AG10803 (cell line): ENCODE results near the gene SLC27A4.

Experiments
- DNase-seq: peaks from one replicate; pipeline ENCODE4 v3.0.0; 2010; ENCODE audit warnings: low read depth
- H3K4me3 ChIP-seq: 2 replicates; pipeline ENCODE4 v1.5.1; 2011; ENCODE audit warnings: mild to moderate bottlenecking, low read length, control low read depth
- TF ChIP-seq, protein P1 (sequence below): conservative IDR thresholded peaks from 2 replicates; pipeline ENCODE4 v1.5.1; 2011; ENCODE audit warnings: mild to moderate bottlenecking, low read length, control low read depth, inconsistent platforms

Gene SLC27A4

GRCh38 chr9:128362774-128363173 is 22.4 kb downstream of the SLC27A4 start:
- no peak overlapping the region for H3K4me3 ChIP-seq
- TF ChIP-seq, protein P1, sequence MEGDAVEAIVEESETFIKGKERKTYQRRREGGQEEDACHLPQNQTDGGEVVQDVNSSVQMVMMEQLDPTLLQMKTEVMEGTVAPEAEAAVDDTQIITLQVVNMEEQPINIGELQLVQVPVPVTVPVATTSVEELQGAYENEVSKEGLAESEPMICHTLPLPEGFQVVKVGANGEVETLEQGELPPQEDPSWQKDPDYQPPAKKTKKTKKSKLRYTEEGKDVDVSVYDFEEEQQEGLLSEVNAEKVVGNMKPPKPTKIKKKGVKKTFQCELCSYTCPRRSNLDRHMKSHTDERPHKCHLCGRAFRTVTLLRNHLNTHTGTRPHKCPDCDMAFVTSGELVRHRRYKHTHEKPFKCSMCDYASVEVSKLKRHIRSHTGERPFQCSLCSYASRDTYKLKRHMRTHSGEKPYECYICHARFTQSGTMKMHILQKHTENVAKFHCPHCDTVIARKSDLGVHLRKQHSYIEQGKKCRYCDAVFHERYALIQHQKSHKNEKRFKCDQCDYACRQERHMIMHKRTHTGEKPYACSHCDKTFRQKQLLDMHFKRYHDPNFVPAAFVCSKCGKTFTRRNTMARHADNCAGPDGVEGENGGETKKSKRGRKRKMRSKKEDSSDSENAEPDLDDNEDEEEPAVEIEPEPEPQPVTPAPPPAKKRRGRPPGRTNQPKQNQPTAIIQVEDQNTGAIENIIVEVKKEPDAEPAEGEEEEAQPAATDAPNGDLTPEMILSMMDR = no peak
- DNase-seq = no peak

GRCh38 chr9:128365525-128365924 is 25.2 kb downstream of the SLC27A4 start:
- TF ChIP-seq, protein P1 = no peak
- no peak overlapping the region for H3K4me3 ChIP-seq
- DNase-seq = no peak

DNA sequence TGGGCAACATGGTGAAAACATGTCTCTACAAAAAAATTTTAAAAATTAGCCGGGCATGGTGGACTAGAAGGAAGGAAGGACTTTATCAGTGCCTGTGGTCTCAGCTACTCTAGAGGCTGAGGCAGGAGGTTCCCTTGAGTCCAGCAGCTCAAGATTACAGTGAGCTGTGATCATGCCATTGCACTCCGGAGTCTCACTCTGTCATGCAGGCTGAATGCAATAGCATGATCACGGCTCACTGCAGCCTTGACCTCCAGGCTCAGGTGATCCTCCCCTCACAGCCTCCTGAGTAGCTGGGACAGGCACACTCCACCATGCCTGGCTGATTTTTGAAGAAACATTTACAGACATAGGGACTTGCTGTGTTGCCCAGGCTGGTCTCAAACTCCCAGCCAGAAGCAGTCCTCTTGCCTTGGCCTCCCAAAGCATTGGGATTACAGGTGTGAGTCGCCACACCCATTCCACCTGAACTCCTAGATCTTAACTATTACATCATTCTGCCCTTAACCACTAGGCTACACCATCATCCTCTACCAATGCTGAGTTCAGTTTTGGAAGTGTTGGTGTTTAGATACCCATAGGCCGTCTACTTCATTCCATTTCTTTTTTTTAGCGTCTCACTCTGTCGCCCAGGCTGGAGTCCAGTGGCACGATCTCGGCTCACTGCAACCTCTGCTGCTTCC is 28.8 kb downstream of the SLC27A4 start:
- H3K4me3 ChIP-seq = no peak overlapping the region
- TF ChIP-seq, protein P1 = no peak

DNA sequence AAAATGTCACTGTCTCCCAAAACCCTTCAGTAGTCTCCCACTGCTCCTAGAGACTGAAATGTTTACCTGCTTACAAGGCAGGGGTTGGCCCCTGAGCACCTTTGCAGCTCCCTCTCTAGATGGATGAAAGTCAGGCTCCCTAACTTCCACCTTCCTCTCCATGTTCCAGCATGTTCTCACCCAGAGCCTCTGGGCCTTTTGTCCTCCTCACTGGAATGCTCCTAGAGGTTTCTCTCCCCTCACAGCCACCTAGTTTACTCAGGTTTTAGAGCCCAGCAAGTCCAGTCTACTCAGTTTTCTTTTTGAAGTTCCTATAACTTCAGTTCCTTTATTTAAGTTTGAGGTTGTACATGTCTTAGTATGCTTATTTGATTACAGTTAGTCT is 30.0 kb downstream of the SLC27A4 start:
- no peak for DNase-seq
- TF ChIP-seq, protein P1 = no peak
- H3K4me3 ChIP-seq = peak overlapping the region; percentile 99

More for the DNA sequence above, 28.8 kb downstream of the SLC27A4 start:
- no peak for DNase-seq

DNA sequence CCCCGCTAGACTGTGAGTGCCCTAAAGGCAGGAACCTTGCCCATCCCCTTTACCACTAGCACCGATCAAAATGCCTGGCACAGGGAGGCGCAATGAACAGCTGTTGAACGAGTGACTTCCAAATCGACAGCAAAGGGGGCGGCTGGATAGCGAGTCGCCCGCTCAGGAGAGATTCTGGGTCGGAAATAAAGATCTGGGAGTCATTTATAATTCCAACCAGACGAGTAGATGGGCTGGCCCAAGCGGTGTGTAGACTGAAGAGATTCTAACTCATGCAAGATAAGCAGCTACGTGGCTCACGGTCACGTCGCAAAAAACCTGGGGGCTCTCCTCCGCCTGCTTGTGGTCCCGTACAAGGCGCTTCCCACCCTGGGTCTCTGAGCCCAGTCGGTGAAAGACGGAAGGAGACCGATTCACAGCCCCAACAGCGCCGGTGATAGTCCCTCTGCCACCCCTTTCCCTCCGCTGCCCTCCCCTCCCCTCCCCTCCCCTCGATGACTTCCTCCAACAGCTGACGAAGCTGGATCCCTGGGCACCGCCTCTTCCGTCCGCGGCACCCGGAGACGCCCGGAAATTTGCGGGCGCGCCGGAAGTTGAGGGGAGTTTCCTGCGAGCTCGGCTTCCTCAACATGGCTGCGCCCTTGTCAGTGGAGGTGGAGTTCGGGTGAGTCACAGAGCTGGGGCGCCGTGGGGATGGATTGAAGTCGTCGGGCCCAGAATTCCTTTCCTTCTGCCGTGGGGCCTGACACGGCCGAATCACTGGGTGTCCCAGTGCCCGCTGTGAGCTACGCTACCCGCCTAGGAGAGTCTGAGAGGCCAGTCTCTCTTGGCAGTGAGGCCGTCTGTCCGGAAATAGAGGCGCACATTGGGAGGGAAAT is 30.7 kb downstream of the SLC27A4 start, which contains the start of gene URM1:
URM1 (plus strand) TSS at position 623 of the 878 bp plus-strand sequence; CDS start at position 630, 7 bp downstream.
- H3K4me3 ChIP-seq = peak within 1 kb of the TSS; percentile 99
- TF ChIP-seq, protein P1 = peak; percentile 35; the same call in 1 of the 2 replicates
- DNase-seq = peak; percentile 96

- peak overlapping the region; percentile 99 for H3K4me3 ChIP-seq
- no peak for DNase-seq
- TF ChIP-seq, protein P1 = 0 out of 2 replicates have a peak, but pooled peaks have one; percentile 8
These were observed 31.3 kb downstream of the SLC27A4 start for GRCh38 chr9:128371630-128372117.
